Ovary (tissue), 9 donors: ENCODE results near the gene TFCP2. TPM values are rescaled to one million over a fixed set of nuclear protein-coding genes. Genes with fewer than 3 reads are reported as not detected.

Experiments
- DNase-seq, 5 donors: peaks; one replicate each; pipeline ENCODE4 v3.0.0-alpha.2; 2019 to 2020
- H3K27ac ChIP-seq, 2 donors: fragments of 200-600 bp; one replicate each; pipeline versions ENCODE4 v1.5.1 to v1.8.0; 2019 to 2022
- H3K27me3 ChIP-seq: fragments of 200-600 bp; one replicate; pipeline ENCODE4 v1.8.0; 2022
- H3K36me3 ChIP-seq: fragments of 200-600 bp; sonication (generic); one replicate; pipeline ENCODE4 v1.5.1; 2019
- H3K4me1 ChIP-seq: one replicate; pipeline ENCODE4 v1.8.1; 2013; ENCODE audit warnings: mild to moderate bottlenecking, moderate library complexity; ENCODE audit not compliant: insufficient read depth
- H3K4me3 ChIP-seq: fragments of 200-600 bp; sonication (generic); one replicate; pipeline ENCODE4 v1.5.1; 2017
- H3K9me3 ChIP-seq, 2 donors: fragments of 200-600 bp in 1 of 2; sonication (generic) in 1 of 2; one replicate each; pipeline versions ENCODE4 v1.5.1 to v1.8.1; 2013 to 2019; ENCODE audit warnings: mild to moderate bottlenecking in 1 of 2, moderate library complexity in 1 of 2
- CTCF ChIP-seq, 3 donors: fragments of 450-650 bp in 2 of 3; fragments of 200-600 bp in 1 of 3; IDR thresholded peaks; one replicate each; pipeline versions ENCODE4 v1.5.1 to v1.8.0; 2016 to 2022; ENCODE audit warnings: antibody characterized with exemption in 3 of 3, mild to moderate bottlenecking in 1 of 3
- EP300 ChIP-seq: sonication (generic); formaldehyde crosslinking; IDR thresholded peaks from one replicate; pipeline ENCODE4 v1.6.1; 2017; ENCODE audit warnings: antibody characterized with exemption
- POLR2A ChIP-seq: fragments of 450-650 bp; IDR thresholded peaks from one replicate; pipeline ENCODE4 v1.6.1; 2017; ENCODE audit warnings: antibody characterized with exemption, mild to moderate bottlenecking, moderate library complexity
- WGBS, 3 donors: extraction: QIAGEN DNeasy Blood & Tissue Kit in 1 of 3; methylation state at CpG; one replicate each; pipeline versions ENCODE4 v1.1.5 to v1.1.7; 2013 to 2017; 5-methylcytosine and 5-hydroxymethylcytosine counted together
- intact Hi-C, 4 donors: fragments of 100-400 bp; cut with DNase I; formaldehyde crosslinking; loops; one replicate each; pipeline versions ENCODE4 v1.11.0 to v1.15.1; 2022 to 2023
- polyA plus RNA-seq, 2 donors: library from polyadenylated mRNA; stranded (reverse); fragments of 200-250 nt in 1 of 2; fragments of 350-450 nt in 1 of 2; fragmentation: Illumina TruSeq in 1 of 2; extraction: RNeasy Lipid Tissue Mini Kit (QIAGEN cat#74804) in 1 of 2; gene quantifications; one replicate each; pipeline ENCODE4 v1.2.3, GENCODE V29; 2013 to 2014
- total RNA-seq, 7 donors: library from RNA; depleted of rRNA in 2 of 7; stranded (reverse); fragments of >200 nt in 2 of 7; fragmentation: NEBNext Ultra II Directional in 3 of 7; extraction: Animal tissue kit (Norgen Biotek cat#: 25700) in 3 of 7; gene quantifications; one replicate each; pipeline versions ENCODE4 v1.1.0 to v1.2.4, GENCODE V29; 2016 to 2023
- donor health status: DM: no; HTN: no; CAD: no; lungs with moderate emphysema.
- donor health status: DM: no; HTN: no; CAD: no.
- donor health status: Bipolar disorder and iron deficiency.
- donor health status: DM: yes; HTN: yes; CAD: no.
- donor health status: DM: no; HTN: no; CAD: no.
- donor health status: DM: yes; HTN: yes; CAD: no.

TFCP2 gene
- total and polyA plus RNA-seq, 9 donors: 10.5 to 32.0 (median 22.7) TPM

- TF ChIP-seq EP300 (no peak), POLR2A (no peak), CTCF (IDR thresholded peaks at IDR 0.05) (no peak)
- Histone ChIP-seq H3K4me3 (no peak overlapping the region), H3K27me3 (no peaks in the 10 kb centered on the region), H3K4me1 (no peaks in the 10 kb centered on the region), H3K9me3 (no peaks in the 10 kb centered on the region), H3K27ac (no peak overlapping the region), H3K36me3 (no peaks in the 10 kb centered on the region)
- WGBS, 3 donors: 51 to 63% (median 57%) methylated on average over 3 of the region's 3 CpGs
- DNase-seq: no peak
- intact Hi-C loops: no loop called here
Measured at GRCh38 chr12:51186465-51187085, 13.6 kb upstream of the TFCP2 start.

- DNase-seq: no peak
- Histone ChIP-seq H3K4me1 (no peaks in the 10 kb centered on the region), H3K4me3 (no peak overlapping the region), H3K27ac (no peak overlapping the region), H3K27me3 (no peaks in the 10 kb centered on the region), H3K36me3 (no peaks in the 10 kb centered on the region), H3K9me3 (no peaks in the 10 kb centered on the region)
- TF ChIP-seq POLR2A: no peak
- TF ChIP-seq EP300: no peak
- intact Hi-C loops: no loop called here
- 81 to 84% (median 83%) methylated on average over 6 of the region's 6 CpGs for WGBS, 3 donors
Measured at GRCh38 chr12:51185171-51185717, 12.3 kb upstream of the TFCP2 start.

- H3K36me3 ChIP-seq: no peaks in the 10 kb centered on the region
- no peaks in the 10 kb centered on the region for H3K4me1 ChIP-seq
- TF ChIP-seq POLR2A (no peak), CTCF (IDR thresholded peaks at IDR 0.05) (no peak), EP300 (no peak)
- H3K27ac ChIP-seq: no peak overlapping the region
- no peak for DNase-seq
- no peaks in the 10 kb centered on the region for H3K27me3 ChIP-seq
- no peak overlapping the region for H3K4me3 ChIP-seq
- WGBS, 3 donors: 23 to 29% (median 27%) methylated on average over 3 of the region's 3 CpGs
- H3K9me3 ChIP-seq: no peaks in the 10 kb centered on the region
- intact Hi-C loops: no loop called here
Measured at GRCh38 chr12:51183816-51184215, 10.9 kb upstream of the TFCP2 start.

GRCh38 chr12:51183349-51183748 lies 10.4 kb upstream of the TFCP2 start:
- no peak overlapping the region for H3K4me3 ChIP-seq
- no peaks in the 10 kb centered on the region for H3K36me3 ChIP-seq
- no peak for DNase-seq
- no peaks in the 10 kb centered on the region for H3K4me1 ChIP-seq
- no peak for TF ChIP-seq EP300
- TF ChIP-seq CTCF (IDR thresholded peaks at IDR 0.05): no peak
- TF ChIP-seq POLR2A: no peak
- no peak overlapping the region for H3K27ac ChIP-seq
- H3K27me3 ChIP-seq: no peaks in the 10 kb centered on the region
- H3K9me3 ChIP-seq: no peaks in the 10 kb centered on the region
- 73 to 79% (median 77%) methylated on average over 3 of the region's 3 CpGs for WGBS, 3 donors
- intact Hi-C loops: no loop called here

GRCh38 chr12:51181558-51181957 lies 8.6 kb upstream of the TFCP2 start:
- H3K4me3 ChIP-seq: no peak overlapping the region
- H3K36me3 ChIP-seq: no peaks in the 10 kb centered on the region
- 56 to 61% (median 59%) methylated on average over 5 of the region's 5 CpGs for whole genome bisulfite sequencing, 3 donors
- intact Hi-C loops: no loop called here
- H3K27me3 ChIP-seq: no peaks in the 10 kb centered on the region
- TF ChIP-seq EP300 (no peak), CTCF (IDR thresholded peaks at IDR 0.05) (no peak), POLR2A (no peak)
- H3K4me1 ChIP-seq: no peaks in the 10 kb centered on the region
- no peaks in the 10 kb centered on the region for H3K9me3 ChIP-seq
- no peak for DNase-seq
- H3K27ac ChIP-seq: no peak overlapping the region
